K562 (cell line): ENCODE results near the gene COPA. TPM values are rescaled to one million over a fixed set of nuclear protein-coding genes. Genes with fewer than 3 reads are reported as not detected.

Source experiments
- CBX2 ChIP-seq: fragments of 200-600 bp; sonication (generic); IDR thresholded peaks from one replicate; pipeline ENCODE4 v1.6.1; 2012; ENCODE audit warnings: mild to moderate bottlenecking, low read length, inconsistent platforms; ENCODE audit not compliant: insufficient read depth, poor library complexity, severe bottlenecking
- CHD4 ChIP-seq: fragments of 200-600 bp; sonication (generic); IDR thresholded peaks from 3 replicates; pipeline ENCODE4 v1.6.1; 2012; ENCODE audit warnings: low read depth, mild to moderate bottlenecking, mixed read lengths, low read length, inconsistent platforms; ENCODE audit not compliant: insufficient read depth, insufficient replicate concordance, poor library complexity, severe bottlenecking
- FOXJ2 ChIP-seq: fragments of 200-800 bp; sonication (Bioruptor generic); IDR thresholded peaks from 2 replicates; pipeline ENCODE4 v1.6.1; 2016; ENCODE audit warnings: missing genetic modification characterization, missing compliant biosample characterization
- FOXO4 ChIP-seq: fragments of 450-650 bp; formaldehyde crosslinking; IDR thresholded peaks from 2 replicates; pipeline ENCODE4 v1.4.0; 2020; ENCODE audit warnings: mild to moderate bottlenecking, moderate library complexity
- GABPA ChIP-seq: fragments of 200-800 bp; sonication (Bioruptor generic); conservative IDR thresholded peaks from 2 replicates; pipeline ENCODE4 v1.6.1; 2016; ENCODE audit warnings: low read depth, missing genetic modification characterization, missing compliant biosample characterization
- GTF2A2 ChIP-seq: IDR thresholded peaks from 2 replicates; pipeline ENCODE4 v1.6.1; 2016; ENCODE audit warnings: mild to moderate bottlenecking, missing genetic modification characterization, missing compliant biosample characterization
- HSF4 ChIP-seq: fragments of 250-450 bp; sonication (Bioruptor Pico); IDR thresholded peaks from 2 replicates; pipeline ENCODE4 v2.1.2; 2022; ENCODE audit warnings: mild to moderate bottlenecking, moderate library complexity, borderline replicate concordance
- IFI16 ChIP-seq: fragments of 250-450 bp; sonication (Bioruptor Pico); IDR thresholded peaks from 2 replicates; pipeline ENCODE4 v2.1.2; 2022; ENCODE audit warnings: mild to moderate bottlenecking, inconsistent platforms
- KHSRP ChIP-seq: fragments of 450-650 bp; IDR thresholded peaks from 2 replicates; pipeline ENCODE4 v1.6.1; 2017
- MAFK ChIP-seq: IDR thresholded peaks from 2 replicates; pipeline ENCODE4 v1.6.1; 2011; ENCODE audit warnings: low read length, improper control_type of control experiment
- MTA1 ChIP-seq: fragments of 450-650 bp; IDR thresholded peaks from 2 replicates; pipeline ENCODE4 v1.6.1; 2017; ENCODE audit warnings: borderline replicate concordance
- PTBP1 ChIP-seq: fragments of 200-400 bp; formaldehyde crosslinking; IDR thresholded peaks from 2 replicates; pipeline ENCODE4 v1.6.1; 2017; ENCODE audit warnings: low read depth, low read length
- RBM22 ChIP-seq: fragments of 200-400 bp; formaldehyde crosslinking; IDR thresholded peaks from 2 replicates; pipeline ENCODE4 v1.6.1; 2018; ENCODE audit warnings: low read length, low read depth; ENCODE audit not compliant: poor library complexity, severe bottlenecking
- SNIP1 ChIP-seq: fragments of 450-650 bp; IDR thresholded peaks from 2 replicates; pipeline ENCODE4 v1.7.1; 2017; ENCODE audit warnings: low read depth, mild to moderate bottlenecking
- SPI1 ChIP-seq: IDR thresholded peaks from 2 replicates; pipeline ENCODE4 v1.6.1; 2011; ENCODE audit warnings: low read depth, low read length, control low read depth, borderline replicate concordance
- TAF1 ChIP-seq: IDR thresholded peaks from 2 replicates; pipeline ENCODE4 v1.6.1; 2011; ENCODE audit warnings: mild to moderate bottlenecking, low read length, moderate library complexity; ENCODE audit not compliant: insufficient read depth, control insufficient read depth, severe bottlenecking; ENCODE audit errors: extremely low read depth
- TEAD2 ChIP-seq: fragments of 450-650 bp; IDR thresholded peaks from 2 replicates; pipeline ENCODE4 v1.6.1; 2016; ENCODE audit warnings: missing genetic modification characterization, control low read depth, missing compliant biosample characterization
- TRIM24 ChIP-seq, 2 experiments: fragments of 450-650 bp; IDR thresholded peaks; 2 replicates each; pipeline ENCODE4 v1.6.1; 2016
- ZBTB34 ChIP-seq: fragments of 250-450 bp; sonication (Bioruptor Pico); IDR thresholded peaks from 2 replicates; pipeline ENCODE4 v1.8.0; 2021; ENCODE audit warnings: mild to moderate bottlenecking, moderate library complexity
- ZC3H8 ChIP-seq: fragments of 450-650 bp; IDR thresholded peaks from 2 replicates; pipeline ENCODE4 v1.6.1; 2017
- ZFP36 ChIP-seq: fragments of 150-350 bp; IDR thresholded peaks from 2 replicates; pipeline ENCODE4 v1.6.1; 2018; ENCODE audit warnings: low read length, low read depth; ENCODE audit not compliant: partially characterized antibody
- ZNF140 ChIP-seq: fragments of 250-450 bp; sonication (Bioruptor Pico); IDR thresholded peaks from 2 replicates; pipeline ENCODE4 v1.8.0; 2021; ENCODE audit warnings: moderate library complexity, mild to moderate bottlenecking, inconsistent platforms
- ZNF146 ChIP-seq: IDR thresholded peaks from one replicate; pipeline ENCODE4 v1.6.1; 2018; ENCODE audit warnings: missing compliant biosample characterization; ENCODE audit not compliant: unreplicated experiment
- ZNF316 ChIP-seq: fragments of 450-650 bp; IDR thresholded peaks from 2 replicates; pipeline ENCODE4 v1.6.1; 2016
- ZNF395 ChIP-seq: fragments of 200-800 bp; sonication (Bioruptor generic); IDR thresholded peaks from 2 replicates; pipeline ENCODE4 v1.6.1; 2017; ENCODE audit warnings: missing genetic modification characterization, missing compliant biosample characterization
- polyA plus RNA-seq, 8 experiments: library from polyadenylated mRNA; depleted of rRNA in 4 of 8; stranded (reverse) in 5 of 8; unstranded in 3 of 8; fragments of >200 nt; fragmentation: Nextera tagmentation in 2 of 8; fragmentation: Illumina TruSeq in 1 of 8; extraction: Ambion mirVana in 2 of 8; extraction: Trizol in 1 of 8; gene quantifications; 2 replicates each; pipeline versions ENCODE4 v1.2.1 to v1.2.3, GENCODE V29; 2011 to 2014; ENCODE audit warnings: inconsistent platforms in 1 of 8, missing spikeins in 1 of 8
- total RNA-seq, 7 experiments: library from RNA; depleted of rRNA in 6 of 7; stranded (reverse); fragments of >200 nt in 6 of 7; fragmentation: Illumina TruSeq in 2 of 7; extraction: Trizol in 2 of 7; gene quantifications; 2 replicates each; pipeline versions ENCODE4 v1.2.1 to v1.2.3, GENCODE V29; 2011 to 2021; ENCODE audit warnings: low replicate concordance in 1 of 7

The COPA gene
- total and polyA plus RNA-seq, 9 of the 15 experiments (the other 6 are each of a cell fraction or from before 2014, with no cell fraction given) = 49.8 to 222 (median 110) TPM

GRCh38 chr1:160261893-160262794 is 80.9 kb downstream of the COPA start, which contains the start of gene DCAF8 (continued):
- TF ChIP-seq TAF1 = peak; percentile 99
- no peak for TF ChIP-seq RBM22
- no peak for TF ChIP-seq MAFK
- no peak for TF ChIP-seq ZBTB34 (CRISPR knock-in tag)
- no peak for TF ChIP-seq GABPA
- peak; percentile 35; the same call in 1 of the 2 replicates for TF ChIP-seq ZNF316
- no peak for TF ChIP-seq HSF4 (CRISPR knock-in tag)
- TF ChIP-seq FOXJ2 (tag) = peak; percentile 73; the same call in 1 of the 2 replicates
- TF ChIP-seq GTF2A2 (tag) = 0 out of 2 replicates have a peak, but pooled peaks have one; percentile 49
- TF ChIP-seq FOXO4 (CRISPR knock-in tag) = no peak
- peak; percentile 52 for TF ChIP-seq ZFP36
- TF ChIP-seq KHSRP = no peak
- peak in 1 of 2 experiments; percentile 36; a peak in 1 of 4 replicates for TF ChIP-seq TRIM24 (IDR thresholded peaks at IDR 0.05)
- TF ChIP-seq ZC3H8 = no peak
- no peak for TF ChIP-seq ZNF395 (CRISPR knock-in tag)
- TF ChIP-seq ZNF140 (CRISPR knock-in tag) = no peak
- TF ChIP-seq MTA1 = no peak
- TF ChIP-seq PTBP1 = no peak
- no peak for TF ChIP-seq CBX2
- TF ChIP-seq SPI1 = no peak
- no peak for TF ChIP-seq ZNF146
- TF ChIP-seq CHD4 = no peak
- no peak for TF ChIP-seq TEAD2 (tag)
- TF ChIP-seq IFI16 (CRISPR knock-in tag) = no peak
- TF ChIP-seq SNIP1 = no peak
